GM19455 (cell line): ENCODE data around the gene DNAH10.

ENCODE experiments used
- ATAC-seq: cut with Tn5 transposase; IDR thresholded peaks from one replicate; pipeline ENCODE4 v1.9.1; 2021; ENCODE audit not compliant: unreplicated experiment

The DNAH10 gene

DNA sequence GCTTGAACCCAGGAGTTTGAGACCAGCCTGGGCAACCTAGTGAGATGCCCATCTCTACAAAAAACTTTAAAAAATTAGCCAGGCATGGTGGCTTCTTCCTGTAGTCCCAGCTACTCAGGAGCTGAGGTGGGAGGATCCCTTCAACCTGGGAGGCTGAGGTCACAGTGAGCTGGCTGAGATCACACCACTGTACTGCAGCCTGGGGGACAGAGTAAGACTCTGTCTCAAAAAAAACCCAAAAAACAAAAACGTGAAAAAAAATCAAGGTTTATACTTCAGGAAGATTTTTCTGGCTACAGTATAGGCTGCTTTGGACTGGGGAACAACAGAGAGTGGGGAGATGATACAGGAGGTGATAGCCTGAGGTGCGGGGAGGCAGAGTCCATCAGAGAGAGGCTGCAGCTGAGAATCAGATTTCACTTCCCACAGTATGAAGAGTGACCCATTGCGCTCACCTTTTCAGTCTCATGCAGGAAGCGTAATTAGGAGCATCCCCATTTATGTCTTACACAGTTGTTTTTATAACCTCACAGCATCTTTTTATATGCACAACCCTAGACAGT lies 28.9 kb downstream of the DNAH10 start:
- no peak for ATAC-seq

GRCh38 chr12:123794027-123794426 lies 31.9 kb downstream of the DNAH10 start:
- ATAC-seq: no peak

DNA sequence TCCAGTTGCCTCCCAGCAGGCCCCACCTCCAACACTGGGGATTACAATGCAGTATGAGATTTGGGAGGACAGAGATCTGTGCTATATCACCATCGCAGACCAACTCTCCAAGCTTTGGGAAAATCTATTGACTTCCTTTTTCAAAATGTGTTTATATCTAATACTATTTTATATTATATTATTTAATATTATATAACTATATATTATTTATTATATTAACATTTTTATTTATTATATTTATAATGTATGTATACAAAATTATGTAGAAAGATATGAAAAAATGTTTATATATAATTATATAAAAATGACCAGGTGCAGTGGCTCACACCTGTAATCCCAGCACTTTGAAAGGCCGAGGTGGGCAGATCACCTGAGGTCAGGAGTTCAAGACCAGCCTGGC lies 36.4 kb downstream of the DNAH10 start:
- ATAC-seq: no peak

GRCh38 chr12:123799227-123799626 lies 37.1 kb downstream of the DNAH10 start:
- no peak for ATAC-seq

- ATAC-seq: no peak
These were observed 39.6 kb downstream of the DNAH10 start for GRCh38 chr12:123801573-123802178.

- no peak for ATAC-seq
These were observed 43.1 kb downstream of the DNAH10 start for GRCh38 chr12:123805173-123805572.

GRCh38 chr12:123807002-123807401 lies 44.9 kb downstream of the DNAH10 start:
- no peak for ATAC-seq

GRCh38 chr12:123807670-123808069 lies 45.6 kb downstream of the DNAH10 start:
- no peak for ATAC-seq

GRCh38 chr12:123808167-123808566 lies 46.1 kb downstream of the DNAH10 start:
- no peak for ATAC-seq

GRCh38 chr12:123813349-123813748 lies 51.2 kb downstream of the DNAH10 start:
- ATAC-seq: no peak

- ATAC-seq: no peak
These were observed 53.9 kb downstream of the DNAH10 start for GRCh38 chr12:123815968-123816367.

- no peak for ATAC-seq
These were observed 54.9 kb downstream of the DNAH10 start for GRCh38 chr12:123816896-123817537.

DNA sequence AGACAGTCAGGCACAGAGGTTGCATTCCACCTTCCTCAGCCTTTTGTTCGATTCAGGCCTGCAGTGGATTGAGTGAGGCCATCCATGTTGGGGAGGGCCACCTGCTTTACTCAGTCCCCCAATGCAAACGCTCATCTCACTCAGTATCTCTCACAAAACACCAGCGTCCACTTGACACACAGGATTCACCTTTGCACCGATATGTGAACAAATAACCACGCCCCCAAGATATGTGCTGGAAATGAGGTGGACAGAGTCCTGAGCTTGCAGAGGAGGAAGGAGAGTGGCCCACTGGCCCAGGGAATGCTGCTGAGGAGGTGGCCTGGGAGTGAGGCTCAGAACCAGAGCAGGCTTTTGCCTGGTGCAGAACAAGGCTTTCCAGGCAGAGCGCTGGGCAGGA lies 60.7 kb downstream of the DNAH10 start:
- no peak for ATAC-seq

DNA sequence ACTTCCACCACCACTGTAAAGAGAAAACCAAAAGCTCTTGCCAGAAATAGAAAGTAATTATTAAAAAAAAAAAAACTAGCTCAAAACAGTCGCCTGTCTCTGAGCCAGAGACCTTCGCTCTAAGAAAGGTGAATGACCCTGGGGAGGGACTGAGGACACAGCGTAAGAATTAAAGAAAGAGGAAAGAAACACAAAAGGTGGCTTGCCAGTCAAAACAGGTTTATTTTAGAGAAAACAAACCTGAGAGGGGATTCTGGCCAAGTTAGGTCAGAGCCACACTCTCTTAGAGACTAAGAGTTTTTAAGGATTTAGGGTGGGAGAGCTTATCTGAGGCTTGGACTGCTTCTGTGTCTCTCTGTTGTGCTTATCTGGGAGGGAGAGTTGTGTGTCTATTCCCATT lies 66.0 kb downstream of the DNAH10 start:
- no peak for ATAC-seq

- ATAC-seq: no peak
These were observed 66.9 kb downstream of the DNAH10 start for GRCh38 chr12:123828854-123829547.

GRCh38 chr12:123829561-123829960 lies 67.5 kb downstream of the DNAH10 start:
- ATAC-seq: no peak

DNA sequence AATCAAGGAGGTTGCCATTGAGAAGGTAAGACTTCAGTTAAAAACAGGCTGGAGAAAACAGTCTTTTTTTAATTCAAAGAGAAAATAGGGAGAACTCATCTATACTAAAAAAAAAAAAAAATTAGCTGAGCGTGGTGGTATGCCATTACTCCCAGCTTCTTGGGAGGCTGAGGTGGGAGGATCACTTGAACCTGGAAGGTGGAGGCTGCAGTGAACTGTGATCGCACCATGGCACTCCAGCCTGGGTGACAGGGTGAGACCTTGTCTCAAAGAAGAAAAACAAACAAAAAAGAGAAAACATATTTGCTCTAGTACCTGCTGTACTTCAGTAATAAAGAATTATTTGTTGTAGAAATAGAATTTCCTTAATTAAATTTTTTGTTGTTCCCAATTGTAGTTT lies 68.6 kb downstream of the DNAH10 start:
- no peak for ATAC-seq

DNA sequence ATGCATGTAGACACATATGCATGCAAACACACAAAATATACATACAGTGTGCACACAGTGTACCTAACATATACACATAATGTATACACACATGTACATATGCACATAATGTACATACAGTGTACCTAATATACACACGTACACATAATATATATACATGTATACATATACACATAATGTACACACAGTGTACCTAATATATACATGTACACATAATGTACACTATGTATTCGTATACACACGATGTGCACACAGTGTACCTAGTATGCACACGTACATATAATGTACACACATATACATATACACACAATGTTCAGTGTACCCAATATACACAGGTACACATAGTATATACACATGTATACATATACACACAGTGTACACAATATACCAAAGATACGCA lies 70.0 kb downstream of the DNAH10 start:
- ATAC-seq: no peak

- ATAC-seq: no peak
These were observed 71.7 kb downstream of the DNAH10 start for GRCh38 chr12:123833830-123834229.

DNA sequence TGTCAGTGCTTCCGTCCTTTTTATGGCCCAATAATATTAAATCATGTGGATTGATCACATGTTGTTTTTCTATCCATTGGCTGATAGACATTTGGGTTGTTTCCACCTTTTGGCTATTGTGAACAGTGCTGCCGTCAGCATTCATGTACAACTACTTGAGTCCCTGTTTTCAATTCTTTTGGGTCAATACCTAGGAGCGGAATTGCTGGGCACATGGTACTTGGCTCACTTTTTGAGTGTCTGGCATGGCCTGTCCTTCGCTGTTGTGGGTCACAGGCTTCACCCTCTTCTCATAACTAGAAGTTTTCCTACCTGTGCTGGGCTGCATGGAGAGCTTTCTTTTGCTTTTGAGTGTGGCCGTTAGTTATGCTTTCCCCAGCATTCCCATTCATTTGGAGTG lies 72.7 kb downstream of the DNAH10 start:
- no peak for ATAC-seq

DNA sequence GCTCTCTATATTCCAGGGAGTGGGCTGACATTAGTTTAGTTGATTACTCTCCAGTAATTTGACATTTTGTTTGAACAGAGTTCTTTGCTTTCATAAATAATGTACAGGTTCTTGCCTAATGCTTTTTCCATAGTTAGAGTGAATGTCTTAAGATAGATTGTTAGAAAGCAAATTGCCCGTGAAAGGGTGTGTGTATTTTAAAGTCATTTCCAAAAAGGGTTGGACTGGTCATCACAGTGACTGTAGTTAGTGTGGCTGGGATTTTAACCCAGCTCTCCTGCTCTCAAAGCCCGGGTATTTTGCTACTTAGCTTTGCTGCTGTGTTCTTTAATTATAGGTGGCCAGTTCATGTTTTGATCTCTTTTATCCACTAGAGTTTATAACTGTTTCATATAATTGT lies 74.2 kb downstream of the DNAH10 start:
- no peak for ATAC-seq

DNA sequence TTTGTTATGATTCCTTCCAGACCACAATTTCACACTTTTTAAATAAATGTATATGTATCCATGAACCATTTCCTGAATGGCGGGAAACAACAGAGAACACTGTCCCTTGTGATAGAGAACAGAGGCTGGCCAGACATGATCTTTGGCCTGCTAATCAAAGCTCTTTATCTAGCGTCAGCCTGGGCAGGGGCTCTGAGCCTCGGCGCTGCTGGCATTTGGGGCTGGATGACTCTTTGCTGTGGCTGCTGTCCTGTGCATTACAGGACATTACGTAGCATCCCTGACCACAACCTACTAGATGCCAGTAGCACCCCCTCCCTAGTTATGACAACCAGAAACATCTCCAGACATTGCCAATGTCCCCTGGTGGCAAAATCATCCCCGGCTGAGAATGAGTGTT lies 77.7 kb downstream of the DNAH10 start:
- ATAC-seq: no peak
